Tibial nerve (tissue), 4 donors: ENCODE results near the gene SUPT5H.

Experiments
- EP300 ChIP-seq, 2 donors: sonication (generic); formaldehyde crosslinking; IDR thresholded peaks; one replicate each; pipeline ENCODE4 v1.6.1; 2017; ENCODE audit warnings: antibody characterized with exemption in 2 of 2, mild to moderate bottlenecking in 1 of 2
- TF ChIP-seq, protein P1 (sequence below), 5 experiments: fragments of 200-600 bp in 3 of 5; fragments of 450-650 bp in 2 of 5; sonication (generic) in 3 of 5; IDR thresholded peaks; one replicate each; pipeline ENCODE4 v1.5.1; 2016 to 2019; ENCODE audit warnings: antibody characterized with exemption in 5 of 5, mild to moderate bottlenecking in 3 of 5, moderate library complexity in 2 of 5

DNA sequence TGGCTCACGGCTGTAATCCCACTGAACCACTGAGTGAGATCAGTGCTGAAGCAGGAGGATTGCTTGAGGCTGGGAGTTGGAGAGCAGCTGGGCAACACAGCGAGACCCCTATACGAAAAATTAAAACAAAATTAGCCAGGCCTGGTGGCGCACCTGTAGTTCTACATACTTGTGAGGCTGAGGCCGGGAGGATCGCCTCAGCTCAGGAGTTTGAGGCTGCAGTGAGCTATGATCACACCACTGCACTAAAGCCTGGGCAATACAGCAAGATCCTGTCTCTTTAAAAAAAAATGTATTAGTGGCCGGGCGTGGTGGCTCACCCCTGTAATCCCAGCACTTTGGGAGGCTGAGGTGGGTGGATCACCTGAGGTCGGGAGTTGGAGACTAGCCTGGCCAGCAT, 63.2 kb downstream of the SUPT5H start:
- TF ChIP-seq, protein P1, sequence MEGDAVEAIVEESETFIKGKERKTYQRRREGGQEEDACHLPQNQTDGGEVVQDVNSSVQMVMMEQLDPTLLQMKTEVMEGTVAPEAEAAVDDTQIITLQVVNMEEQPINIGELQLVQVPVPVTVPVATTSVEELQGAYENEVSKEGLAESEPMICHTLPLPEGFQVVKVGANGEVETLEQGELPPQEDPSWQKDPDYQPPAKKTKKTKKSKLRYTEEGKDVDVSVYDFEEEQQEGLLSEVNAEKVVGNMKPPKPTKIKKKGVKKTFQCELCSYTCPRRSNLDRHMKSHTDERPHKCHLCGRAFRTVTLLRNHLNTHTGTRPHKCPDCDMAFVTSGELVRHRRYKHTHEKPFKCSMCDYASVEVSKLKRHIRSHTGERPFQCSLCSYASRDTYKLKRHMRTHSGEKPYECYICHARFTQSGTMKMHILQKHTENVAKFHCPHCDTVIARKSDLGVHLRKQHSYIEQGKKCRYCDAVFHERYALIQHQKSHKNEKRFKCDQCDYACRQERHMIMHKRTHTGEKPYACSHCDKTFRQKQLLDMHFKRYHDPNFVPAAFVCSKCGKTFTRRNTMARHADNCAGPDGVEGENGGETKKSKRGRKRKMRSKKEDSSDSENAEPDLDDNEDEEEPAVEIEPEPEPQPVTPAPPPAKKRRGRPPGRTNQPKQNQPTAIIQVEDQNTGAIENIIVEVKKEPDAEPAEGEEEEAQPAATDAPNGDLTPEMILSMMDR (IDR thresholded peaks at IDR 0.05): no peak
- TF ChIP-seq EP300 (IDR thresholded peaks at IDR 0.05): no peak
